ENCODE measurements around the gene CROT. TPM values are rescaled to one million over a fixed set of nuclear protein-coding genes. Genes with fewer than 3 reads are reported as not detected.
A peak's percentile ranks its signal among the peaks of the same experiment; 100 is the strongest.

Gene CROT
- total RNA-seq, 1 donor from 2014 or later = 8.2 TPM

- H3K4me3 ChIP-seq (ENCODE audit: low read depth, low read length) = no peak overlapping the region
- peak; percentile 35 for DNase-seq (ENCODE audit: low read depth)
- no peak for TF ChIP-seq CTCF (conservative IDR thresholded peaks at IDR 0.05; ENCODE audit: low read depth, low read length)
Measured at GRCh38 chr7:87359366-87359765, 13.9 kb downstream of the CROT start.

- no peak overlapping the region for H3K4me3 ChIP-seq (ENCODE audit: low read depth, low read length)
- no peak for TF ChIP-seq CTCF (conservative IDR thresholded peaks at IDR 0.05; ENCODE audit: low read depth, low read length)
- DNase-seq (ENCODE audit: low read depth) = no peak
Measured at GRCh38 chr7:87361320-87361719, 15.9 kb downstream of the CROT start.

- no peak for TF ChIP-seq CTCF (conservative IDR thresholded peaks at IDR 0.05; ENCODE audit: low read depth, low read length)
- DNase-seq (ENCODE audit: low read depth) = no peak
- no peak overlapping the region for H3K4me3 ChIP-seq (ENCODE audit: low read depth, low read length)
Measured at GRCh38 chr7:87363342-87363741, 17.9 kb downstream of the CROT start.

GRCh38 chr7:87364246-87364645, 18.8 kb downstream of the CROT start:
- no peak for TF ChIP-seq CTCF (conservative IDR thresholded peaks at IDR 0.05; ENCODE audit: low read depth, low read length)
- no peak for DNase-seq (ENCODE audit: low read depth)
- H3K4me3 ChIP-seq (ENCODE audit: low read depth, low read length) = no peak overlapping the region

- DNase-seq (ENCODE audit: low read depth) = no peak
- H3K4me3 ChIP-seq (ENCODE audit: low read depth, low read length) = no peak overlapping the region
- TF ChIP-seq CTCF (conservative IDR thresholded peaks at IDR 0.05; ENCODE audit: low read depth, low read length) = no peak
Measured at GRCh38 chr7:87369216-87369615, 23.8 kb downstream of the CROT start.

GRCh38 chr7:87370660-87371180, 25.3 kb downstream of the CROT start:
- no peak for TF ChIP-seq CTCF (conservative IDR thresholded peaks at IDR 0.05; ENCODE audit: low read depth, low read length)
- no peak overlapping the region for H3K4me3 ChIP-seq (ENCODE audit: low read depth, low read length)
- DNase-seq (ENCODE audit: low read depth) = peak; percentile 15

- TF ChIP-seq CTCF (conservative IDR thresholded peaks at IDR 0.05; ENCODE audit: low read depth, low read length) = no peak
- H3K4me3 ChIP-seq (ENCODE audit: low read depth, low read length) = no peak overlapping the region
- DNase-seq (ENCODE audit: low read depth) = no peak
Measured at GRCh38 chr7:87375662-87376435, 30.4 kb downstream of the CROT start.
